Measurements from ENCODE around the gene REC8. TPM values are rescaled to one million over a fixed set of nuclear protein-coding genes. Genes with fewer than 3 reads are reported as not detected.
A peak's percentile ranks its signal among the peaks of the same experiment; 100 is the strongest.
"Not testable (repeated sequence)": the region's sequence is repeated elsewhere in the genome, so short reads cannot be mapped to it uniquely, and the experiment has no call there.

Gene REC8
- total and polyA plus RNA-seq, 11 donors, result 0.32 to 25.3 (median 4.4) TPM

DNA sequence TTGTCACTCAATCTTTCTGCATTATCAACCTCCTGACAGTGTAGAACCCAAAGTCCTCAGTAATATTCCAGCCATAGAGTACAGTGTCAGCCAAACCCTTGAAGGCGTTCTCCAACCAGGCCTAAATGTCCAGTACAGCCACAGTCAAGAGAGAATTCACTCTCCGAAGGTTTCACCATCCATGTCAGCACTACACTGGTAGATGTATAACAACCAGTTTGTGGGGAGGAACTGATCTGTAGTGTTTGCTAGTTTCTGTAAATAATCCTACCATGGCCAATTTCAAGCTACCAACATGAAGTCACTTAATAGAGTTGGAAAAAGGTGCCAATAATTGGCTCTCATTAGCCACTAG, 44.4 kb downstream of the REC8 start:
- no peaks in the 10 kb centered on the region for H3K9me3 ChIP-seq
- DNase-seq (no peak), ATAC-seq (no peak)
- peaks cover 3 to 39% (median 20%) of the 10 kb centered on the region in 12 donors for H3K4me1 ChIP-seq
- TF ChIP-seq POLR2A (IDR thresholded peaks at IDR 0.05), result no peak
- TF ChIP-seq, protein P1, sequence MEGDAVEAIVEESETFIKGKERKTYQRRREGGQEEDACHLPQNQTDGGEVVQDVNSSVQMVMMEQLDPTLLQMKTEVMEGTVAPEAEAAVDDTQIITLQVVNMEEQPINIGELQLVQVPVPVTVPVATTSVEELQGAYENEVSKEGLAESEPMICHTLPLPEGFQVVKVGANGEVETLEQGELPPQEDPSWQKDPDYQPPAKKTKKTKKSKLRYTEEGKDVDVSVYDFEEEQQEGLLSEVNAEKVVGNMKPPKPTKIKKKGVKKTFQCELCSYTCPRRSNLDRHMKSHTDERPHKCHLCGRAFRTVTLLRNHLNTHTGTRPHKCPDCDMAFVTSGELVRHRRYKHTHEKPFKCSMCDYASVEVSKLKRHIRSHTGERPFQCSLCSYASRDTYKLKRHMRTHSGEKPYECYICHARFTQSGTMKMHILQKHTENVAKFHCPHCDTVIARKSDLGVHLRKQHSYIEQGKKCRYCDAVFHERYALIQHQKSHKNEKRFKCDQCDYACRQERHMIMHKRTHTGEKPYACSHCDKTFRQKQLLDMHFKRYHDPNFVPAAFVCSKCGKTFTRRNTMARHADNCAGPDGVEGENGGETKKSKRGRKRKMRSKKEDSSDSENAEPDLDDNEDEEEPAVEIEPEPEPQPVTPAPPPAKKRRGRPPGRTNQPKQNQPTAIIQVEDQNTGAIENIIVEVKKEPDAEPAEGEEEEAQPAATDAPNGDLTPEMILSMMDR (IDR thresholded peaks at IDR 0.05), result no peak
- H3K4me3 ChIP-seq, result peak overlapping the region in 9 of 12 donors; percentile 58 to 91 (median 80)
- WGBS, 4 donors, result 92 to 98% (median 95%) methylated on average over 2 of the region's 2 CpGs
- intact Hi-C loops (cut with DNase I), result no loop called here
- peak overlapping the region in 7 of 12 donors; percentile 74 to 96 (median 87) for H3K27ac ChIP-seq
- no peaks in the 10 kb centered on the region for H3K27me3 ChIP-seq
- peaks cover 0 to 27% (median 14%) of the 10 kb centered on the region in 9 donors for H3K36me3 ChIP-seq

DNA sequence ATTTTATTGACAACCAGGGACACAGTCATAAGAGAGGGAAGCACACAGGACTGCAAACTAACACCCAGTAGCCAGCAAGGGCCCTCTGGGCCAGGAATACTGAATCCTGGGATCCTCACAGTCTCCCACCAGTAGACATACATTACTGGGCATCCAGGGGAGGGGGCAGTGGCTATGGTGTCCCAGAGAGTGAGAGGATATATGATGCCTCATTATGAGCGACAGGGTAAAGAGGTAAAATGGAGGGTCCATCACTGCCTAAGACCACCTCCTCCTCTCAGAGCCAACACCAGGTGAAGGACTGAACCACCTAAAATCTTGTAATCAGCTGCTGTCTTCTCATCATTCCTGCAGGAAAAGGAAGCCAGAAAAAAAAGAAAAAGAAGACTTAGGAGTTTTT, 45.0 kb downstream of the REC8 start:
- peaks cover 3 to 33% (median 18%) of the 10 kb centered on the region in 12 donors for H3K4me1 ChIP-seq
- DNase-seq; ATAC-seq; H3K4me3 ChIP-seq; H3K27me3 ChIP-seq; intact Hi-C loops (cut with DNase I); H3K9me3 ChIP-seq: not testable (repeated sequence)
- peak overlapping the region in 1 of 12 donors; percentile 96 for H3K27ac ChIP-seq
- peaks cover 0 to 23% (median 12%) of the 10 kb centered on the region in 9 donors for H3K36me3 ChIP-seq
- 91 to 100% (median 98%) methylated on average over 1 of the region's 1 CpG for WGBS, 4 donors

DNA sequence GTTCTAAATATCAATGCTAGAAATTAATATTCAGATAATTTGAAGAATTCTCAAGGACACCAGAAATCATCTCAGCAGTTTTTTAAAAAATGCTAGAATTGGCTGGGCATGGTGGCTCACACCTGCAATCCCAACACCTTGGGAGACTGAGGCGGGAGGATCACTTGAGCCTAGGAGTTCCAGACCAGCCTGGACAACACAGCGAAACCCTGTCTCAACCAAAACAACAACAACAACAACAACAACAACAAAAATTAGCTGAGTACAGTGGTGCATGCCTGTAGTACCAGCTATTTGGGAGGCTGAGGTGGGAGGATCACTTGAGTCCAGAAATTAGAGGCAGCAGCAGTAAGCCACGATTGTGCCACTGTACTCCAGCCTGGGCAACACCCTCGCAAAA, 47.2 kb downstream of the REC8 start:
- H3K4me3 ChIP-seq, result no peak overlapping the region
- no peaks in the 10 kb centered on the region for H3K9me3 ChIP-seq
- TF ChIP-seq POLR2A (IDR thresholded peaks at IDR 0.05), result no peak
- TF ChIP-seq, protein P1 (IDR thresholded peaks at IDR 0.05), result no peak
- peaks cover 0 to 20% (median 12%) of the 10 kb centered on the region in 12 donors for H3K4me1 ChIP-seq
- DNase-seq, result no peak
- H3K27ac ChIP-seq, result no peak overlapping the region
- ATAC-seq, result no peak
- intact Hi-C loops (cut with DNase I), result no loop called here
- H3K27me3 ChIP-seq, result no peaks in the 10 kb centered on the region
- 86 to 96% (median 91%) methylated on average over 4 of the region's 4 CpGs for WGBS, 4 donors
- H3K36me3 ChIP-seq, result peaks cover 0 to 23% (median 12%) of the 10 kb centered on the region in 9 donors

DNA sequence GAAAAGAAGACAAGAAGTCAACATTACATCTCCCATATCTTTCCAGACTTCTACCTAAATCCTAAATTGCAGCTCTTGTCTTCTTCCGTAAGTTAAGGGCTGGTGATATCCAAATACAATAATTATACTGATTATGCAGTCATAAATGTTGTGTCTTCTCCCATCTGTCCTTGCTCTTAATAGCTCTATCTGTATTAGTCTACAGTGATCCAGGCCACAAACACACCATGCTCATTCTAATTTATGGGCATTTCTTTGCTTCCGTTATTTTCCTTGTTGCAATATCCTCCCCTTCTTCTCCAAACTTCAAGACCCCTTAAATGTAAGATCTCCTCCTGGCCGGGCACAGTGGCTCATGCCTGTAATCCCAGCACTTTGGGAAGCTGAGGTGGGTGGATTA, 47.6 kb downstream of the REC8 start:
- ATAC-seq (no peak), DNase-seq (no peak)
- intact Hi-C loops (cut with DNase I), result no loop called here
- TF ChIP-seq, protein P1 (IDR thresholded peaks at IDR 0.05), result no peak
- TF ChIP-seq POLR2A (IDR thresholded peaks at IDR 0.05), result no peak
- H3K27me3 ChIP-seq, result no peaks in the 10 kb centered on the region
- H3K4me1 ChIP-seq, result peaks cover 0 to 18% (median 11%) of the 10 kb centered on the region in 12 donors
- 57 to 63% (median 62%) methylated on average over 3 of the region's 3 CpGs for WGBS, 4 donors
- H3K9me3 ChIP-seq, result no peaks in the 10 kb centered on the region
- H3K36me3 ChIP-seq, result peaks cover 0 to 23% (median 11%) of the 10 kb centered on the region in 9 donors
- H3K27ac ChIP-seq, result no peak overlapping the region
- no peak overlapping the region for H3K4me3 ChIP-seq

DNA sequence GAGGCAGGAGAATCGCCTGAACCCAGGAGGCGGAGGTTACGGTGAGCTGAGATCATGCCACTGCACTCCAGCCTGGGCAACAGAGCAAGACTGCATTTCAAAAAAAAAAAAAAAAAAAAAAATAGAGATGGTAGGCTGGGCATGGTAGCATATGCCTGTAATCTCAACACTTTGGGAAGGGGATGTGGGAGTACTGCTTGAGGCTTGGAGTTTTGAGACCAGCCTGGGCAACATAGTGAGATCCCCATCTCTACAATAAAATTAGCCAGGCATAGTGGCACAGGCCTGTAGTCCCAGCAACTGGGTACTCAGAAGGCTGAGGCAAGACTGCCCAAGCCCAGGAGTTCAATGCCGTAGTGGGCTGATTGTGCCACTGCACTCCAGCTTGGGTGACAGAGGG, 51.1 kb downstream of the REC8 start:
- Histone ChIP-seq H3K36me3 (peaks cover 0 to 33% (median 12%) of the 10 kb centered on the region in 9 donors), H3K4me1 (peaks cover 0 to 14% (median 0%) of the 10 kb centered on the region in 12 donors)
- DNase-seq; H3K27me3 ChIP-seq; H3K9me3 ChIP-seq; H3K27ac ChIP-seq; intact Hi-C loops (cut with DNase I); H3K4me3 ChIP-seq; ATAC-seq: not testable (repeated sequence)
- WGBS, 4 donors, result 95 to 99% (median 99%) methylated on average over 4 of the region's 4 CpGs

All from heart left ventricle (tissue), 16 donors.